Measurements from ENCODE around the gene HBZ. TPM values are rescaled to one million over a fixed set of nuclear protein-coding genes. Genes with fewer than 3 reads are reported as not detected.

The HBZ gene
- total RNA-seq, 1 donor, result not detected

DNA sequence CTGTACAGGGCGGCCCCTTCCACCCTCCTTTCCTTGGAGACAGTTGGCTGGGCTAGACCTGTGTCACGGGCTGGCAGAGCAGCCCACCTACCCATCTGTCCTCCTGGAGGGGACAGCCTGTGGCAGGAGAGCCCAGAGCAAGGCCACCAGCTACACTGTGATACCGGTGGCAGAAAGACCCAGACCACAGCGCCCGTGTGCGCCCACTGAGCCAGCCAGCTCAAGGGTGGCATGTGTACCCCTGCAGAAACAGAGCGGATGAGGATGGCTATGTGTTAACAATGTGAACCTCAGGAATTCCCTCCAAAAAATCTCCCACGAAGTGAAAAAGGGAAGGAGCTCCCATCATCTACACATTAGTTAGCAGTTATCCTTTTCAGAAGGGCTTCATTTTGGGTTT lies 34.9 kb downstream of the HBZ start:
- DNase-seq (ENCODE audit: insufficient read length, low spot score, missing footprints), result peak; percentile 78
- no peak overlapping the region for H2AFZ ChIP-seq (ENCODE audit: low read length)
- peaks cover 26% of the 10 kb centered on the region for H4K20me1 ChIP-seq (ENCODE audit: insufficient read depth, low read length)
- H3K4me3 ChIP-seq (ENCODE audit: insufficient read depth, low read length), result no peak overlapping the region
- no peak for TF ChIP-seq CTCF (IDR thresholded peaks at IDR 0.05; ENCODE audit: extremely low read depth, low read depth, low read length)
- H3K4me2 ChIP-seq (ENCODE audit: insufficient read depth, low read length), result no peak overlapping the region
- H3K27ac ChIP-seq (ENCODE audit: low read depth, low read length), result no peak overlapping the region
- H3K79me2 ChIP-seq (ENCODE audit: insufficient read depth, low read length), result peaks cover 2% of the 10 kb centered on the region
- no peaks in the 10 kb centered on the region for H3K27me3 ChIP-seq (ENCODE audit: insufficient read depth, low read length)
- peaks cover 52% of the 10 kb centered on the region for H3K36me3 ChIP-seq (ENCODE audit: insufficient read depth, low read length)
- no peaks in the 10 kb centered on the region for H3K9me3 ChIP-seq (ENCODE audit: low read depth, low read length)
- no peaks in the 10 kb centered on the region for H3K4me1 ChIP-seq (ENCODE audit: insufficient read depth, low read length)

GRCh38 chr16:188674-189073 lies 36.2 kb downstream of the HBZ start:
- Histone ChIP-seq H4K20me1 (ENCODE audit: insufficient read depth, low read length) (peaks cover 26% of the 10 kb centered on the region), H3K4me1 (ENCODE audit: insufficient read depth, low read length) (no peaks in the 10 kb centered on the region), H2AFZ (ENCODE audit: low read length) (no peak overlapping the region), H3K27ac (ENCODE audit: low read depth, low read length) (no peak overlapping the region), H3K9me3 (ENCODE audit: low read depth, low read length) (no peaks in the 10 kb centered on the region), H3K79me2 (ENCODE audit: insufficient read depth, low read length) (peaks cover 2% of the 10 kb centered on the region), H3K27me3 (ENCODE audit: insufficient read depth, low read length) (no peaks in the 10 kb centered on the region), H3K4me3 (ENCODE audit: insufficient read depth, low read length) (no peak overlapping the region), H3K36me3 (ENCODE audit: insufficient read depth, low read length) (peaks cover 65% of the 10 kb centered on the region), H3K4me2 (ENCODE audit: insufficient read depth, low read length) (no peak overlapping the region)
- no peak for TF ChIP-seq CTCF (IDR thresholded peaks at IDR 0.05; ENCODE audit: extremely low read depth, low read depth, low read length)
- DNase-seq (ENCODE audit: insufficient read length, low spot score, missing footprints), result peak; percentile 83

DNA sequence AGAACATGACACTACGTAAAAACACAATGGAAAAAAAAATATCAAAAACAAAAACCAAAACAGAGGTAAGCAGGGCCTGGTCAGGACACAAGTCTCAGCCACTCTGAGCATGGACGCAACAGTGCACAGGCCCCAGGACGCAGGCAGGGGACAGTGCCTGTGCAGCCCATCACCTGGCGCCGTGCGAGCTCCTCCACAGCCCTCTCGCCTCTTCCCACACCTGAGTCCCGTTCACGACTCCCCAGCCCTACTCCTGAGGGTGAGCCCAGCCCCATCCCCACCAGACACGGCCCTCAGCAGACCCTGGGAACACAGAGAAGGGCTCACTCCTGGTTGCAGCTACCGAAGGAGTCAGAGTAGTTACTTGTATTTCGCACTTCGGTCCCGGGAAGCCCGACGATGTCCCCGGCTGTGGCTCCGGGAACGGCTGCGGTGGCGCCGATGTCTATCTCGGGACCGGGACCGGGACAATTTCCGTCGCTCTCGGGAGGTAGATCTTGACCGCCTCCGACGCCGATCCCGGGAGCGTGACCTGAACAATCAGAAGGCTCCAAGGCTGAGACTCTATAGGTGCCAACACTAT lies 37.3 kb downstream of the HBZ start:
- no peaks in the 10 kb centered on the region for H3K9me3 ChIP-seq (ENCODE audit: low read depth, low read length)
- H3K4me1 ChIP-seq (ENCODE audit: insufficient read depth, low read length), result peaks cover under 1% of the 10 kb centered on the region
- no peak overlapping the region for H3K27ac ChIP-seq (ENCODE audit: low read depth, low read length)
- no peak overlapping the region for H2AFZ ChIP-seq (ENCODE audit: low read length)
- H3K4me2 ChIP-seq (ENCODE audit: insufficient read depth, low read length), result no peak overlapping the region
- TF ChIP-seq CTCF (IDR thresholded peaks at IDR 0.05; ENCODE audit: extremely low read depth, low read depth, low read length), result no peak
- H4K20me1 ChIP-seq (ENCODE audit: insufficient read depth, low read length), result peaks cover 29% of the 10 kb centered on the region
- no peak overlapping the region for H3K4me3 ChIP-seq (ENCODE audit: insufficient read depth, low read length)
- no peaks in the 10 kb centered on the region for H3K27me3 ChIP-seq (ENCODE audit: insufficient read depth, low read length)
- peak; percentile 53 for DNase-seq (ENCODE audit: insufficient read length, low spot score, missing footprints)
- peaks cover 66% of the 10 kb centered on the region for H3K36me3 ChIP-seq (ENCODE audit: insufficient read depth, low read length)
- H3K79me2 ChIP-seq (ENCODE audit: insufficient read depth, low read length), result peaks cover 2% of the 10 kb centered on the region

GRCh38 chr16:191831-192230 lies 39.4 kb downstream of the HBZ start:
- Histone ChIP-seq H3K27ac (ENCODE audit: low read depth, low read length) (no peak overlapping the region), H3K27me3 (ENCODE audit: insufficient read depth, low read length) (no peaks in the 10 kb centered on the region), H3K36me3 (ENCODE audit: insufficient read depth, low read length) (peaks cover 85% of the 10 kb centered on the region), H3K4me3 (ENCODE audit: insufficient read depth, low read length) (no peak overlapping the region), H3K79me2 (ENCODE audit: insufficient read depth, low read length) (peaks cover 4% of the 10 kb centered on the region), H4K20me1 (ENCODE audit: insufficient read depth, low read length) (peaks cover 27% of the 10 kb centered on the region), H2AFZ (ENCODE audit: low read length) (no peak overlapping the region), H3K9me3 (ENCODE audit: low read depth, low read length) (no peaks in the 10 kb centered on the region), H3K4me2 (ENCODE audit: insufficient read depth, low read length) (no peak overlapping the region), H3K4me1 (ENCODE audit: insufficient read depth, low read length) (peaks cover 4% of the 10 kb centered on the region)
- TF ChIP-seq CTCF (IDR thresholded peaks at IDR 0.05; ENCODE audit: extremely low read depth, low read depth, low read length), result no peak
- no peak for DNase-seq (ENCODE audit: insufficient read length, low spot score, missing footprints)
